ENCODE data around the gene TAOK3. TPM values are rescaled to one million over a fixed set of nuclear protein-coding genes. Genes with fewer than 3 reads are reported as not detected.

TAOK3 gene
- total and polyA plus RNA-seq, 10 of the 15 experiments (the other 5 are each of a cell fraction or from before 2014, with no cell fraction given), result 41.3 to 131 (median 57.8) TPM

DNA sequence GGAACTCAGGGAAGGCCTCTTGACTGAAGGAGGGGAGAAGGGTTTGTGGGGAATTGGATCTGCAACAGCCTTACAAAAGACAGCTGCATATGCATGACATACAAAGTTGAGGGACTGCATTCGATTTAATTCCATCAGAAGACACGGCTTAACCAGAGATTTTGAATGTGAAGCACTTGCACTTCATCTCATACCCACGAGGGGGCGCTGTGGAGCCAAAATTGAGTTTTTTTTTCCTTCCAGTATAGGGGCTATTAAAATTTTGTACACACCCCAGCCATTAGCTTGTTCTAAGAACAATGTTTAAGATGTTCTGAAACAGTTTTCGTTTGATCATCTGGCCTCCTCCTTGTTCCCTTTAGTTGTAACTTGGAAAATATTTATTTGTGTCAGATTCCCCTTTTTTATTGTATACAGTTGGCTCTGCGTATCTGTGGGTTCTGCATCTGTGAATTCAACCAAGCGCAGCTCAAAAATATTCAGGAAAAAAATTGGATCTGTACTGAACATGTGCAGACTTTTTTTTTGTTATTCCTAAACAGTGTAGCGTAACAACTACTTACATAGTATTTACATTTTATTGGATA lies 5.3 kb upstream of the TAOK3 start (continued):
- TF ChIP-seq, protein P1, sequence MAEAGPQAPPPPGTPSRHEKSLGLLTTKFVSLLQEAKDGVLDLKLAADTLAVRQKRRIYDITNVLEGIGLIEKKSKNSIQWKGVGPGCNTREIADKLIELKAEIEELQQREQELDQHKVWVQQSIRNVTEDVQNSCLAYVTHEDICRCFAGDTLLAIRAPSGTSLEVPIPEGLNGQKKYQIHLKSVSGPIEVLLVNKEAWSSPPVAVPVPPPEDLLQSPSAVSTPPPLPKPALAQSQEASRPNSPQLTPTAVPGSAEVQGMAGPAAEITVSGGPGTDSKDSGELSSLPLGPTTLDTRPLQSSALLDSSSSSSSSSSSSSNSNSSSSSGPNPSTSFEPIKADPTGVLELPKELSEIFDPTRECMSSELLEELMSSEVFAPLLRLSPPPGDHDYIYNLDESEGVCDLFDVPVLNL (IDR thresholded peaks at IDR 0.05; ENCODE audit: low read depth, low read length), result no peak
- no peak for TF ChIP-seq TAF1 (IDR thresholded peaks at IDR 0.05; ENCODE audit: borderline replicate concordance, low read depth, low read length)
- TF ChIP-seq EZH2 (IDR thresholded peaks at IDR 0.05; ENCODE audit: borderline replicate concordance, control insufficient read depth, low read depth, low read length), result no peak
- no peak for TF ChIP-seq FOXM1 (IDR thresholded peaks at IDR 0.05; ENCODE audit: low read depth, low read length)
- TF ChIP-seq GABPA (IDR thresholded peaks at IDR 0.05; ENCODE audit: low read depth), result no peak
- TF ChIP-seq SMAD1 (IDR thresholded peaks at IDR 0.05; ENCODE audit: low read depth, partially characterized antibody), result no peak
- TF ChIP-seq RAD21 (IDR thresholded peaks at IDR 0.05; ENCODE audit: insufficient read depth, low read depth, low read length), result peak; percentile 48
- TF ChIP-seq CHD4 (IDR thresholded peaks at IDR 0.05), result no peak
- TF ChIP-seq JUNB (IDR thresholded peaks at IDR 0.05), result no peak
- no peak for TF ChIP-seq MYC (IDR thresholded peaks at IDR 0.05; ENCODE audit: insufficient read depth, insufficient read length, insufficient replicate concordance, low read length, severe bottlenecking)
- no peak for TF ChIP-seq GATAD2B (conservative IDR thresholded peaks at IDR 0.05; ENCODE audit: low read depth)
- TF ChIP-seq TCF3 (IDR thresholded peaks at IDR 0.05; ENCODE audit: borderline replicate concordance, insufficient read depth, low read depth, low read length), result no peak
- no peak for TF ChIP-seq CHD1 (IDR thresholded peaks at IDR 0.05; ENCODE audit: low read depth, low read length)
- TF ChIP-seq, protein P2, sequence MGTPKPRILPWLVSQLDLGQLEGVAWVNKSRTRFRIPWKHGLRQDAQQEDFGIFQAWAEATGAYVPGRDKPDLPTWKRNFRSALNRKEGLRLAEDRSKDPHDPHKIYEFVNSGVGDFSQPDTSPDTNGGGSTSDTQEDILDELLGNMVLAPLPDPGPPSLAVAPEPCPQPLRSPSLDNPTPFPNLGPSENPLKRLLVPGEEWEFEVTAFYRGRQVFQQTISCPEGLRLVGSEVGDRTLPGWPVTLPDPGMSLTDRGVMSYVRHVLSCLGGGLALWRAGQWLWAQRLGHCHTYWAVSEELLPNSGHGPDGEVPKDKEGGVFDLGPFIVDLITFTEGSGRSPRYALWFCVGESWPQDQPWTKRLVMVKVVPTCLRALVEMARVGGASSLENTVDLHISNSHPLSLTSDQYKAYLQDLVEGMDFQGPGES (IDR thresholded peaks at IDR 0.05), result no peak
- TF ChIP-seq, protein P3, sequence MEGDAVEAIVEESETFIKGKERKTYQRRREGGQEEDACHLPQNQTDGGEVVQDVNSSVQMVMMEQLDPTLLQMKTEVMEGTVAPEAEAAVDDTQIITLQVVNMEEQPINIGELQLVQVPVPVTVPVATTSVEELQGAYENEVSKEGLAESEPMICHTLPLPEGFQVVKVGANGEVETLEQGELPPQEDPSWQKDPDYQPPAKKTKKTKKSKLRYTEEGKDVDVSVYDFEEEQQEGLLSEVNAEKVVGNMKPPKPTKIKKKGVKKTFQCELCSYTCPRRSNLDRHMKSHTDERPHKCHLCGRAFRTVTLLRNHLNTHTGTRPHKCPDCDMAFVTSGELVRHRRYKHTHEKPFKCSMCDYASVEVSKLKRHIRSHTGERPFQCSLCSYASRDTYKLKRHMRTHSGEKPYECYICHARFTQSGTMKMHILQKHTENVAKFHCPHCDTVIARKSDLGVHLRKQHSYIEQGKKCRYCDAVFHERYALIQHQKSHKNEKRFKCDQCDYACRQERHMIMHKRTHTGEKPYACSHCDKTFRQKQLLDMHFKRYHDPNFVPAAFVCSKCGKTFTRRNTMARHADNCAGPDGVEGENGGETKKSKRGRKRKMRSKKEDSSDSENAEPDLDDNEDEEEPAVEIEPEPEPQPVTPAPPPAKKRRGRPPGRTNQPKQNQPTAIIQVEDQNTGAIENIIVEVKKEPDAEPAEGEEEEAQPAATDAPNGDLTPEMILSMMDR (IDR thresholded peaks at IDR 0.05 in 2 of 3, conservative IDR thresholded peaks at IDR 0.05 in 1 of 3; ENCODE audit: control insufficient read depth in 2 of 3, extremely low read depth in 1 of 3, insufficient read depth in 1 of 3, low read depth in 3 of 3, low read length in 3 of 3), result peak; percentile 79 to 90 (median 79)
- TF ChIP-seq BACH1 (IDR thresholded peaks at IDR 0.05; ENCODE audit: borderline replicate concordance), result no peak
- TF ChIP-seq SREBF2 (IDR thresholded peaks at IDR 0.05; ENCODE audit: low read length), result no peak
- no peak for TF ChIP-seq ZZZ3 (IDR thresholded peaks at IDR 0.05; ENCODE audit: control insufficient read depth, insufficient read length, low read depth)
- TF ChIP-seq POLR2A (IDR thresholded peaks at IDR 0.05; ENCODE audit: low read depth, low read length), result no peak
- TF ChIP-seq, protein P4, sequence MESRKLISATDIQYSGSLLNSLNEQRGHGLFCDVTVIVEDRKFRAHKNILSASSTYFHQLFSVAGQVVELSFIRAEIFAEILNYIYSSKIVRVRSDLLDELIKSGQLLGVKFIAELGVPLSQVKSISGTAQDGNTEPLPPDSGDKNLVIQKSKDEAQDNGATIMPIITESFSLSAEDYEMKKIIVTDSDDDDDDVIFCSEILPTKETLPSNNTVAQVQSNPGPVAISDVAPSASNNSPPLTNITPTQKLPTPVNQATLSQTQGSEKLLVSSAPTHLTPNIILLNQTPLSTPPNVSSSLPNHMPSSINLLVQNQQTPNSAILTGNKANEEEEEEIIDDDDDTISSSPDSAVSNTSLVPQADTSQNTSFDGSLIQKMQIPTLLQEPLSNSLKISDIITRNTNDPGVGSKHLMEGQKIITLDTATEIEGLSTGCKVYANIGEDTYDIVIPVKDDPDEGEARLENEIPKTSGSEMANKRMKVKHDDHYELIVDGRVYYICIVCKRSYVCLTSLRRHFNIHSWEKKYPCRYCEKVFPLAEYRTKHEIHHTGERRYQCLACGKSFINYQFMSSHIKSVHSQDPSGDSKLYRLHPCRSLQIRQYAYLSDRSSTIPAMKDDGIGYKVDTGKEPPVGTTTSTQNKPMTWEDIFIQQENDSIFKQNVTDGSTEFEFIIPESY (IDR thresholded peaks at IDR 0.05), result no peak
- no peak for TF ChIP-seq MXI1 (IDR thresholded peaks at IDR 0.05; ENCODE audit: low read depth, low read length)
- no peak for TF ChIP-seq ESRRA (IDR thresholded peaks at IDR 0.05; ENCODE audit: low read length)
- no peak for TF ChIP-seq CBX5 (IDR thresholded peaks at IDR 0.05; ENCODE audit: low read depth)
- TF ChIP-seq HCFC1 (IDR thresholded peaks at IDR 0.05; ENCODE audit: low read length), result no peak
- TF ChIP-seq POU2F2 (IDR thresholded peaks at IDR 0.05; ENCODE audit: borderline replicate concordance, low read depth, low read length), result 0 out of 3 replicates have a peak, but pooled peaks have one; percentile 25
- no peak for TF ChIP-seq TCF7 (IDR thresholded peaks at IDR 0.05; ENCODE audit: borderline replicate concordance)
